Heart left ventricle (tissue), 16 donors: ENCODE results near the gene GPR39. TPM values are rescaled to one million over a fixed set of nuclear protein-coding genes. Genes with fewer than 3 reads are reported as not detected.

ENCODE experiments used
- ATAC-seq, 4 donors: fragments of 200-7000 bp; cut with Tn5 transposase; one replicate each; pipeline ENCODE4 v1.9.1; 2020 to 2022; ENCODE audit warnings: moderate library complexity in 4 of 4, mild to moderate bottlenecking in 3 of 4, moderate number of reproducible peaks in 1 of 4
- DNase-seq, 5 donors: peaks; one replicate each; pipeline ENCODE4 v3.0.0-alpha.2; 2020
- H3K27ac ChIP-seq, 12 donors: fragments of 200-600 bp; sonication (generic) in 4 of 12; one replicate each; pipeline versions ENCODE4 v1.5.0 to v1.8.0; 2016 to 2022; ENCODE audit warnings: mild to moderate bottlenecking in 2 of 12
- H3K27me3 ChIP-seq, 9 donors: fragments of 200-600 bp; sonication (generic) in 2 of 9; one replicate each; pipeline versions ENCODE4 v1.5.1 to v1.8.0; 2016 to 2022; ENCODE audit warnings: mild to moderate bottlenecking in 3 of 9
- H3K36me3 ChIP-seq, 9 donors: fragments of 200-600 bp; sonication (generic) in 2 of 9; one replicate each; pipeline versions ENCODE4 v1.5.0 to v1.8.0; 2018 to 2022; ENCODE audit warnings: mild to moderate bottlenecking in 2 of 9
- H3K4me1 ChIP-seq, 12 donors: fragments of 200-600 bp; sonication (generic) in 4 of 12; one replicate each; pipeline versions ENCODE4 v1.5.0 to v1.8.0; 2016 to 2022; ENCODE audit warnings: mild to moderate bottlenecking in 3 of 12
- H3K4me3 ChIP-seq, 12 donors: fragments of 200-600 bp; sonication (generic) in 4 of 12; one replicate each; pipeline versions ENCODE4 v1.5.0 to v1.8.0; 2017 to 2022; ENCODE audit warnings: mild to moderate bottlenecking in 9 of 12, moderate library complexity in 4 of 12
- H3K9me3 ChIP-seq, 12 donors: fragments of 200-600 bp; sonication (generic) in 4 of 12; one replicate each; pipeline versions ENCODE4 v1.5.0 to v1.8.0; 2016 to 2022; ENCODE audit warnings: mild to moderate bottlenecking in 1 of 12
- POLR2A ChIP-seq, 2 donors: fragments of 450-650 bp; IDR thresholded peaks; one replicate each; pipeline ENCODE4 v1.6.1; 2017; ENCODE audit warnings: antibody characterized with exemption in 2 of 2, mild to moderate bottlenecking in 2 of 2, moderate library complexity in 2 of 2
- WGBS, 4 donors: extraction: QIAGEN DNeasy Blood & Tissue Kit in 2 of 4; methylation state at CpG; one replicate each; pipeline versions ENCODE4 v1.1.5 to v1.1.7; 2013 to 2018; 5-methylcytosine and 5-hydroxymethylcytosine counted together
- intact Hi-C, 10 donors: fragments of 100-400 bp; cut with DNase I; formaldehyde crosslinking; loops; one replicate each; pipeline versions ENCODE4 v1.11.1 to v1.14.2; 2022
- polyA plus RNA-seq, 2 donors: library from polyadenylated mRNA; stranded (reverse); fragments of 200-250 nt; gene quantifications; one replicate each; pipeline ENCODE4 v1.2.3, GENCODE V29; 2013
- total RNA-seq, 9 donors: library from RNA; depleted of rRNA in 2 of 9; stranded (reverse); fragments of >200 nt in 2 of 9; fragmentation: NEBNext Ultra II Directional in 3 of 9; extraction: Animal tissue kit (Norgen Biotek cat#: 25700) in 3 of 9; gene quantifications; one replicate each; pipeline versions ENCODE4 v1.1.0 to v1.2.4, GENCODE V29; 2016 to 2023
- TF ChIP-seq, protein P1 (sequence below), 12 donors: fragments of 200-600 bp; sonication (generic) in 4 of 12; IDR thresholded peaks; one replicate each; pipeline versions ENCODE4 v1.5.0 to v1.8.0; 2018 to 2022; ENCODE audit warnings: antibody characterized with exemption in 12 of 12, mild to moderate bottlenecking in 5 of 12
- donor health status: ischemic (EF 13 %, LVEDD 7.1; RV severe dilation, severe dysfunction).
- donor health status: healthy with polysubstance abuse.
- donor health status: DM: no; HTN: yes; CAD: no.
- donor health status: DM: no; HTN: no; CAD: no.
- donor health status: ischemic (EF 25% LVEDD 6.9; RV normal size, moderate dysfunction).
- donor health status: ischemic (EF 25% LVEDD 5.7; RV mildly dilated, moderate dysfunction).
- donor health status: healthy.
- donor health status: DM: yes; HTN: yes; CAD: no.
- donor health status: ischemic (EF 35%, LVEDD 5.7; RV mildly dilated, moderate dysfunction).
- donor health status: nonischemic (EF 11% LVEDD 7.7; RV severe dilation, severe dysfunction).
- donor health status: DM: yes; HTN: yes; CAD: no.
- donor health status: PGD.
- donor health status: ischemic (EF 29% LVEDD 5.4; RV normal size, mild dysfunction).
- donor health status: nonischemic (EF 23%, LVEDD 6.1; RV moderate dilation, normal function).

GPR39 gene
- total and polyA plus RNA-seq, 11 donors = 0.11 TPM; not detected in 10

DNA sequence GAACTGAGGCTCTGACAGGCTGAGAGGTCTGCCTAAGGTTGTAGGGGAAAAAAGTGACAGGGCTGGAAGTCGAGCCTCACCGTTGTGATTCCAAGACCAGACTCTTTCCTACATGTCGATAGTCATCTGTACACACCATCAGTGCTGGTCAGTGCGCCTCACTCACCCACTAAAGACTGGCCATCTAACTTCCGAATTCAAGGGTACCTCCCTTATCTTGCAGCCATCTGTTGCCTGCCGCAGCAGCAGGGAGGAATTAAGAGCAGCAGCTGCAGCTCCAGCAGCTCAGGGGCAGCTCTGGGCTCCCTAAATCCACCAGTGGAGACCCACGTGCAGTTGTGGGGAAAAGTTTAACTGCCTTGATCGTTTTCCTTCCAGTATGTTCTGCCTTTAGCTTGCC, 32.6 kb upstream of the GPR39 start:
- no peak for TF ChIP-seq POLR2A (IDR thresholded peaks at IDR 0.05)
- TF ChIP-seq, protein P1, sequence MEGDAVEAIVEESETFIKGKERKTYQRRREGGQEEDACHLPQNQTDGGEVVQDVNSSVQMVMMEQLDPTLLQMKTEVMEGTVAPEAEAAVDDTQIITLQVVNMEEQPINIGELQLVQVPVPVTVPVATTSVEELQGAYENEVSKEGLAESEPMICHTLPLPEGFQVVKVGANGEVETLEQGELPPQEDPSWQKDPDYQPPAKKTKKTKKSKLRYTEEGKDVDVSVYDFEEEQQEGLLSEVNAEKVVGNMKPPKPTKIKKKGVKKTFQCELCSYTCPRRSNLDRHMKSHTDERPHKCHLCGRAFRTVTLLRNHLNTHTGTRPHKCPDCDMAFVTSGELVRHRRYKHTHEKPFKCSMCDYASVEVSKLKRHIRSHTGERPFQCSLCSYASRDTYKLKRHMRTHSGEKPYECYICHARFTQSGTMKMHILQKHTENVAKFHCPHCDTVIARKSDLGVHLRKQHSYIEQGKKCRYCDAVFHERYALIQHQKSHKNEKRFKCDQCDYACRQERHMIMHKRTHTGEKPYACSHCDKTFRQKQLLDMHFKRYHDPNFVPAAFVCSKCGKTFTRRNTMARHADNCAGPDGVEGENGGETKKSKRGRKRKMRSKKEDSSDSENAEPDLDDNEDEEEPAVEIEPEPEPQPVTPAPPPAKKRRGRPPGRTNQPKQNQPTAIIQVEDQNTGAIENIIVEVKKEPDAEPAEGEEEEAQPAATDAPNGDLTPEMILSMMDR (IDR thresholded peaks at IDR 0.05) = no peak
- 55 to 68% (median 63%) methylated on average over 8 of the region's 8 CpGs for WGBS, 4 donors
- intact Hi-C loops = no loop called here

DNA sequence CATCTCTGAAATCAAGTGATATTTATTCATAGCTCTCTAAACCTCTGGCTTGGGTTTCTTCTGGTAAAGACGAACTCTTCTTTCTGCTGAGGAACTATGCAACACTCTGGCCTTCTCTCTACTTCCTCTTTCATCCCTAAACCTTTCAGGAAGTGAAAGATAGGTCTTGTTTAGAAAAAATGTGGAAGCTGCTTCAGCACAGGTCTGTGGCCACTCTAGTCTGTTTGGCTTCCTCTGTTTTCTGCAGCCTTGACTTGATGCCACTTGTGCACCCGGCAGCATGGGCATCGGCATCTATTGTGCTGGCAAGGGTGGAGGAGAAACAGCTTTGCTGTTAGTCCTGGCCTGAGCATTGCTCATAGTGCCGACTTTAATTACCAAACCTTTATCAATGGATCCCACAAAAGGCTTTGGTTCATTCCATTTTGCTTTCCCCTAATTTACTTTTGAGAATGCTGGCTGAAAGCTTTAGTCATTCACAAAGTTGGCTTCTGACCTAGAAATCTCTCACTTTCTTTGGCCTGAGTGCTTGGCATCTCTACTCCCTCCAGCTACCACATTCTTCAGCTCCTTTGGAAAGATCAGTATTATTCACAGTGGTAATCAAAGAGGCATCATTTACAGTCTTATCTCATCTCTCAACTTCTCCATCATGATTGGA, 32.0 kb upstream of the GPR39 start:
- intact Hi-C loops = no loop called here
- H3K36me3 ChIP-seq = no peaks in the 10 kb centered on the region
- H3K4me3 ChIP-seq = no peak overlapping the region
- H3K9me3 ChIP-seq = peaks cover 0 to 21% (median 0%) of the 10 kb centered on the region in 12 donors
- no peak overlapping the region for H3K27ac ChIP-seq
- TF ChIP-seq, protein P1 (IDR thresholded peaks at IDR 0.05) = no peak
- no peak for TF ChIP-seq POLR2A (IDR thresholded peaks at IDR 0.05)
- DNase-seq (no peak), ATAC-seq (peak in 2 of 4 donors; percentile 24 to 50)
- WGBS, 4 donors = 71 to 84% (median 76%) methylated on average over 4 of the region's 4 CpGs
- H3K27me3 ChIP-seq = no peaks in the 10 kb centered on the region
- peaks cover 0 to 8% (median 0%) of the 10 kb centered on the region in 12 donors for H3K4me1 ChIP-seq

More for the DNA sequence above, 32.6 kb upstream of the GPR39 start:
- ATAC-seq (no peak), DNase-seq (no peak)
- no peaks in the 10 kb centered on the region for H3K36me3 ChIP-seq
- H3K4me1 ChIP-seq = peaks cover 0 to 8% (median 0%) of the 10 kb centered on the region in 12 donors
- no peaks in the 10 kb centered on the region for H3K27me3 ChIP-seq
- H3K9me3 ChIP-seq = peaks cover 0 to 18% (median 0%) of the 10 kb centered on the region in 12 donors
- no peak overlapping the region for H3K27ac ChIP-seq
- H3K4me3 ChIP-seq = no peak overlapping the region

DNA sequence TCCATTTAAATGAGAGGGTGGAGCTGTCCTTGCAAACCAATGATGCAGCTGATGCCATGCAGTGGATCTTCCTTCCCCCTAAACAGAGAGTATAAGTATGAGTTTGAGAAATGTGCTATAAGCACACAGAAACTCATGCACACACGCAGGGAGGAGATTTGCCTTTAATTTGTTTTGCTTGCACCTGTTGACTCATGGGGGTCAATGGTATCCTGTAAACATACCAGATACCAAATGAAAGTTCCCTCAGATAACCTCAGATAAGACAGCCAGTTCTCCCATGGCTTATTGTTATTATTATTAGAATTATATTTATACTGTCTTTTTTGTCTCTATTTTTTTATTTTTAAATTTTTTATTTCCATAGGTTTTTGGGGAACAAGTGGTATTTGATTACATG, 29.5 kb upstream of the GPR39 start:
- Histone ChIP-seq H3K4me1 (peaks cover 0 to 8% (median 0%) of the 10 kb centered on the region in 12 donors), H3K4me3 (no peak overlapping the region), H3K27me3 (no peaks in the 10 kb centered on the region), H3K27ac (no peak overlapping the region), H3K9me3 (peaks cover 0 to 12% (median 0%) of the 10 kb centered on the region in 12 donors), H3K36me3 (no peaks in the 10 kb centered on the region)
- DNase-seq (no peak), ATAC-seq (no peak)
- intact Hi-C loops = no loop called here
- WGBS, 4 donors = 86 to 94% (median 90%) methylated on average over 1 of the region's 1 CpG
- TF ChIP-seq, protein P1 (IDR thresholded peaks at IDR 0.05) = no peak
- TF ChIP-seq POLR2A (IDR thresholded peaks at IDR 0.05) = no peak

DNA sequence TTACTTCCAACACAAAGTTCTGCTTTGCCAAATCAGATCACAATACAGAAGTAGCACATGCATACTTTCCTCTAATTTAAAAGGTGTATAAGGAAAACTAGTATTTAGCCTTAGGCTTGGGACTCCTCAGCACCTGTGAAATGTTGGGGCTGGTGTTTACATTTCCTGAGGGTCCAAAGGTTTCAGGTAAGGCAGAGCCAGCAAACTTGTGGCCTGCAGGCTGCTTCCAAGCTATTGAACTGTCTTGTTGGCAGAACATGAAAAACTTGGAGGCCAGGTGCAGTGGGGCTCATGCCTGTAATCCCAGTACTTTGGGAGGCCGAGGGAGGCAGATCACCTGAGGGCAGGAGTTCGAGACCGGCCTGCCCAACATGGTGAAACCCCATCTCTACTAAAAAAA, 26.5 kb upstream of the GPR39 start:
- Histone ChIP-seq H3K4me3 (no peak overlapping the region), H3K9me3 (peaks cover 0 to 12% (median 0%) of the 10 kb centered on the region in 12 donors), H3K4me1 (no peaks in the 10 kb centered on the region), H3K27ac (no peak overlapping the region), H3K27me3 (no peaks in the 10 kb centered on the region), H3K36me3 (no peaks in the 10 kb centered on the region)
- ATAC-seq (no peak), DNase-seq (no peak)
- intact Hi-C loops = no loop called here
- 89 to 99% (median 94%) methylated on average over 3 of the region's 3 CpGs for WGBS, 4 donors
- no peak for TF ChIP-seq POLR2A (IDR thresholded peaks at IDR 0.05)
- TF ChIP-seq, protein P1 (IDR thresholded peaks at IDR 0.05) = no peak
